Spleen (tissue), 11 donors: ENCODE measurements around the gene CYP3A5. TPM values are rescaled to one million over a fixed set of nuclear protein-coding genes. Genes with fewer than 3 reads are reported as not detected.

Source experiments
- DNase-seq: peaks from one replicate; pipeline ENCODE4 v3.0.0-alpha.2; 2020
- H3K27ac ChIP-seq, 8 donors: fragments of 200-600 bp; sonication (generic) in 7 of 8; 1 replicate in 4 of 8; 2 replicates in 4 of 8; pipeline versions ENCODE4 v1.5.0 to v1.8.0; 2016 to 2021; ENCODE audit warnings: inconsistent platforms in 4 of 8, mild to moderate bottlenecking in 4 of 8, moderate library complexity in 1 of 8
- H3K27me3 ChIP-seq, 7 donors: fragments of 200-600 bp; sonication (generic) in 6 of 7; replicated peaks in 1 of 7; 1 replicate in 4 of 7; 2 replicates in 3 of 7; pipeline versions ENCODE4 v1.5.0 to v1.8.0; 2016 to 2021; ENCODE audit warnings: inconsistent platforms in 3 of 7, mild to moderate bottlenecking in 1 of 7
- H3K36me3 ChIP-seq, 6 donors: fragments of 200-600 bp; sonication (generic) in 5 of 6; 1 replicate in 4 of 6; 2 replicates in 2 of 6; pipeline versions ENCODE4 v1.5.0 to v1.8.0; 2016 to 2021; ENCODE audit warnings: inconsistent platforms in 2 of 6
- H3K4me1 ChIP-seq, 6 donors: fragments of 200-600 bp; sonication (generic) in 5 of 6; 1 replicate in 3 of 6; 2 replicates in 3 of 6; pipeline versions ENCODE4 v1.5.0 to v1.8.0; 2016 to 2021; ENCODE audit warnings: inconsistent platforms in 3 of 6
- H3K4me3 ChIP-seq, 8 donors: fragments of 200-600 bp; sonication (generic) in 7 of 8; 1 replicate in 4 of 8; 2 replicates in 4 of 8; pipeline versions ENCODE4 v1.5.0 to v1.8.0; 2016 to 2021; ENCODE audit warnings: inconsistent platforms in 4 of 8, mild to moderate bottlenecking in 4 of 8, moderate library complexity in 2 of 8
- H3K9me3 ChIP-seq, 8 donors: fragments of 200-600 bp; sonication (generic) in 7 of 8; 1 replicate in 4 of 8; 2 replicates in 4 of 8; pipeline versions ENCODE4 v1.5.0 to v1.8.0; 2016 to 2021; ENCODE audit warnings: inconsistent platforms in 4 of 8
- CTCF ChIP-seq, 11 experiments: fragments of 200-600 bp in 7 of 11; fragments of 450-650 bp in 4 of 11; sonication (generic) in 4 of 11; IDR thresholded peaks in 8 of 11; conservative IDR thresholded peaks in 3 of 11; 1 replicate in 7 of 11; 2 replicates in 4 of 11; pipeline versions ENCODE4 v1.4.0 to v1.8.0; 2016 to 2021; ENCODE audit warnings: antibody characterized with exemption in 11 of 11, inconsistent platforms in 4 of 11, mild to moderate bottlenecking in 1 of 11
- POLR2A ChIP-seq, 3 donors: fragments of 450-650 bp; IDR thresholded peaks; one replicate each; pipeline ENCODE4 v1.5.1; 2017; ENCODE audit warnings: antibody characterized with exemption in 3 of 3, mild to moderate bottlenecking in 1 of 3
- POLR2AphosphoS5 ChIP-seq, 3 donors: sonication (generic); formaldehyde crosslinking; IDR thresholded peaks; one replicate each; pipeline ENCODE4 v1.5.1; 2017; ENCODE audit warnings: antibody characterized with exemption in 3 of 3
- WGBS, 5 donors: extraction: QIAGEN DNeasy Blood & Tissue Kit in 3 of 5; methylation state at CpG; one replicate each; pipeline versions ENCODE4 v1.1.5 to v1.1.7; 2013 to 2018; 5-methylcytosine and 5-hydroxymethylcytosine counted together
- intact Hi-C: fragments of 100-400 bp; cut with DNase I; formaldehyde crosslinking; loops from one replicate; pipeline ENCODE4 v1.15.0; 2023; ENCODE audit warnings: low total_unique reads
- polyA plus RNA-seq, 3 donors: library from polyadenylated mRNA; stranded (reverse); fragments of 200-250 nt; gene quantifications; one replicate each; pipeline ENCODE4 v1.2.1, GENCODE V29; 2013
- total RNA-seq, 7 donors: library from RNA; depleted of rRNA in 3 of 7; stranded (reverse); fragments of >200 nt in 3 of 7; fragmentation: NEBNext Ultra II Directional in 4 of 7; extraction: Animal tissue kit (Norgen Biotek cat#: 25700) in 4 of 7; gene quantifications; one replicate each; pipeline versions ENCODE4 v1.1.0 to v1.2.1, GENCODE V29; 2016 to 2021
- donor health status: healthy with polysubstance abuse.
- donor health status: DM: no; HTN: no; CAD: no; lungs with moderate emphysema.
- donor health status: DM: no; HTN: no; CAD: no.
- donor health status: Bipolar disorder and iron deficiency.
- donor health status: healthy.
- donor health status: DM: no; HTN: no; CAD: no.
- donor health status: DM: yes; HTN: yes; CAD: no.

CYP3A5 gene
- total and polyA plus RNA-seq, 10 donors, result 0.09 to 0.10 TPM; not detected in 8

GRCh38 chr7:99645590-99645989, 34.2 kb downstream of the CYP3A5 start:
- no peak for DNase-seq
- H3K4me3 ChIP-seq, result no peak overlapping the region
- 94 to 100% (median 97%) methylated on average over 1 of the region's 1 CpG for WGBS, 5 donors

GRCh38 chr7:99644431-99644830, 35.4 kb downstream of the CYP3A5 start:
- H3K4me1 ChIP-seq, result no peaks in the 10 kb centered on the region
- no peak for DNase-seq
- no peak overlapping the region for H3K4me3 ChIP-seq
- TF ChIP-seq POLR2A (IDR thresholded peaks at IDR 0.05) (no peak), CTCF (IDR thresholded peaks at IDR 0.05 in 8 of 11, conservative IDR thresholded peaks at IDR 0.05 in 3 of 11) (no peak), POLR2AphosphoS5 (IDR thresholded peaks at IDR 0.05) (no peak)
- no peak overlapping the region for H3K27ac ChIP-seq
- no peaks in the 10 kb centered on the region for H3K27me3 ChIP-seq
- intact Hi-C loops, result no loop called here
- peaks cover 0 to 33% (median 3%) of the 10 kb centered on the region in 6 donors for H3K36me3 ChIP-seq
- 85 to 93% (median 87%) methylated on average over 3 of the region's 3 CpGs for WGBS, 5 donors
- H3K9me3 ChIP-seq, result no peaks in the 10 kb centered on the region

More at GRCh38 chr7:99645590-99645989, 34.2 kb downstream of the CYP3A5 start:
- Histone ChIP-seq H3K4me1 (no peaks in the 10 kb centered on the region), H3K36me3 (peaks cover 0 to 43% (median 3%) of the 10 kb centered on the region in 6 donors), H3K9me3 (no peaks in the 10 kb centered on the region), H3K27me3 (no peaks in the 10 kb centered on the region), H3K27ac (no peak overlapping the region)
- TF ChIP-seq POLR2AphosphoS5 (IDR thresholded peaks at IDR 0.05), result no peak
- intact Hi-C loops, result no loop called here

- TF ChIP-seq POLR2AphosphoS5 (IDR thresholded peaks at IDR 0.05) (no peak), POLR2A (IDR thresholded peaks at IDR 0.05) (no peak), CTCF (IDR thresholded peaks at IDR 0.05 in 8 of 11, conservative IDR thresholded peaks at IDR 0.05 in 3 of 11) (no peak)
- Histone ChIP-seq H3K27me3 (no peaks in the 10 kb centered on the region), H3K4me1 (no peaks in the 10 kb centered on the region), H3K9me3 (no peaks in the 10 kb centered on the region), H3K27ac (no peak overlapping the region), H3K36me3 (peaks cover 0 to 39% (median 9%) of the 10 kb centered on the region in 6 donors), H3K4me3 (no peak overlapping the region)
- DNase-seq, result no peak
- intact Hi-C loops, result no loop called here
- WGBS, 5 donors, result 81 to 92% (median 87%) methylated on average over 2 of the region's 2 CpGs
Measured at GRCh38 chr7:99643464-99643863, 36.3 kb downstream of the CYP3A5 start.

GRCh38 chr7:99642027-99642426, 37.8 kb downstream of the CYP3A5 start:
- WGBS, 5 donors, result 63 to 97% (median 67%) methylated on average over 1 of the region's 1 CpG
- Histone ChIP-seq H3K27me3 (no peaks in the 10 kb centered on the region), H3K4me3 (no peak overlapping the region), H3K36me3 (peaks cover 0 to 42% (median 12%) of the 10 kb centered on the region in 6 donors), H3K9me3 (no peaks in the 10 kb centered on the region), H3K4me1 (no peaks in the 10 kb centered on the region), H3K27ac (no peak overlapping the region)
- no peak for DNase-seq
- intact Hi-C loops, result no loop called here
- no peak for TF ChIP-seq POLR2A (IDR thresholded peaks at IDR 0.05)
- TF ChIP-seq CTCF (IDR thresholded peaks at IDR 0.05 in 8 of 11, conservative IDR thresholded peaks at IDR 0.05 in 3 of 11), result no peak
- TF ChIP-seq POLR2AphosphoS5 (IDR thresholded peaks at IDR 0.05), result no peak

- DNase-seq, result no peak
- intact Hi-C loops, result no loop called here
- Histone ChIP-seq H3K36me3 (peaks cover 0 to 41% (median 8%) of the 10 kb centered on the region in 6 donors), H3K27ac (no peak overlapping the region), H3K4me1 (no peaks in the 10 kb centered on the region), H3K27me3 (no peaks in the 10 kb centered on the region), H3K4me3 (no peak overlapping the region), H3K9me3 (no peaks in the 10 kb centered on the region)
- no peak for TF ChIP-seq CTCF (IDR thresholded peaks at IDR 0.05 in 8 of 11, conservative IDR thresholded peaks at IDR 0.05 in 3 of 11)
- no peak for TF ChIP-seq POLR2AphosphoS5 (IDR thresholded peaks at IDR 0.05)
- no peak for TF ChIP-seq POLR2A (IDR thresholded peaks at IDR 0.05)
Measured at GRCh38 chr7:99639267-99639666, 40.5 kb downstream of the CYP3A5 start.
